CD8-positive, alpha-beta memory T cell (primary cell): ENCODE data around the gene IGFL4. TPM values are rescaled to one million over a fixed set of nuclear protein-coding genes. Genes with fewer than 3 reads are reported as not detected.

Experiments
- CTCF ChIA-PET: fragments of 350-600 bp; sonication (Branson Sonifier 250); formaldehyde crosslinking; loops from one replicate; lab custom pipeline; 2021; ENCODE audit warnings: antibody characterized with exemption; lab: Charles Lee
- POLR2A ChIA-PET: fragments of 350-600 bp; sonication (Branson Sonifier 250); formaldehyde crosslinking; loops from one replicate; lab custom pipeline; 2021; ENCODE audit warnings: antibody characterized with exemption; lab: Charles Lee
- DNase-seq, 5 donors: peaks; one replicate each; pipeline versions ENCODE4 v3.0.0 to v3.0.0-alpha.2; 2020 to 2022; ENCODE audit warnings: mixed read lengths in 1 of 5
- H3K27ac ChIP-seq: one replicate; pipeline ENCODE4 v1.7.0; 2013; ENCODE audit warnings: low read depth, mild to moderate bottlenecking, low read length, moderate library complexity
- H3K27me3 ChIP-seq: 2 replicates; pipeline ENCODE4 v1.7.0; 2013; ENCODE audit warnings: low read length, mild to moderate bottlenecking; ENCODE audit not compliant: insufficient read depth, poor library complexity, severe bottlenecking
- H3K36me3 ChIP-seq: 2 replicates; pipeline ENCODE4 v1.7.0; 2013; ENCODE audit warnings: mild to moderate bottlenecking, low read length, moderate library complexity; ENCODE audit not compliant: insufficient read depth
- H3K4me1 ChIP-seq: 2 replicates; pipeline ENCODE4 v1.7.0; 2013; ENCODE audit warnings: mild to moderate bottlenecking, low read length, moderate library complexity; ENCODE audit not compliant: insufficient read depth
- H3K4me3 ChIP-seq: 2 replicates; pipeline ENCODE4 v1.7.0; 2013; ENCODE audit warnings: mild to moderate bottlenecking, low read length
- H3K9me3 ChIP-seq: 2 replicates; pipeline ENCODE4 v1.7.0; 2013; ENCODE audit warnings: mild to moderate bottlenecking, low read length
- H3K27ac Mint-ChIP-seq, 8 donors: one replicate each; pipeline ENCODE4 v1.8.0; 2020 to 2021; ENCODE audit warnings: mixed read lengths in 8 of 8, mild to moderate bottlenecking in 6 of 8, inconsistent platforms in 3 of 8, moderate library complexity in 3 of 8
- H3K27me3 Mint-ChIP-seq, 2 donors: one replicate each; pipeline ENCODE4 v1.8.0; 2020 to 2021; ENCODE audit warnings: mixed read lengths in 2 of 2, mild to moderate bottlenecking in 1 of 2, moderate library complexity in 1 of 2
- H3K36me3 Mint-ChIP-seq, 3 donors: one replicate each; pipeline ENCODE4 v1.8.0; 2020 to 2021; ENCODE audit warnings: mixed read lengths in 3 of 3, inconsistent platforms in 1 of 3, mild to moderate bottlenecking in 1 of 3
- H3K4me1 Mint-ChIP-seq, 3 donors: one replicate each; pipeline ENCODE4 v1.8.0; 2020 to 2021; ENCODE audit warnings: mixed read lengths in 3 of 3, inconsistent platforms in 1 of 3, mild to moderate bottlenecking in 1 of 3
- H3K4me3 Mint-ChIP-seq, 7 donors: one replicate each; pipeline ENCODE4 v1.8.0; 2020 to 2021; ENCODE audit warnings: mixed read lengths in 7 of 7, mild to moderate bottlenecking in 6 of 7, moderate library complexity in 4 of 7, inconsistent platforms in 2 of 7
- H3K9me3 Mint-ChIP-seq, 5 donors: one replicate each; pipeline ENCODE4 v1.8.0; 2020 to 2022; ENCODE audit warnings: mixed read lengths in 5 of 5, mild to moderate bottlenecking in 3 of 5, moderate library complexity in 2 of 5, inconsistent platforms in 1 of 5
- polyA plus RNA-seq: library from polyadenylated mRNA; unstranded; fragments of 300-500 nt; fragmentation: Illumina TruSeq; gene quantifications from one replicate; pipeline ENCODE4 v1.2.3, GENCODE V29; 2021
- total RNA-seq, 2 experiments: library from RNA; stranded (reverse); gene quantifications; one replicate each; pipeline ENCODE4 v1.2.3, GENCODE V29; 2021

IGFL4 gene
- total and polyA plus RNA-seq, 3 experiments from 2014 or later: not detected

DNA sequence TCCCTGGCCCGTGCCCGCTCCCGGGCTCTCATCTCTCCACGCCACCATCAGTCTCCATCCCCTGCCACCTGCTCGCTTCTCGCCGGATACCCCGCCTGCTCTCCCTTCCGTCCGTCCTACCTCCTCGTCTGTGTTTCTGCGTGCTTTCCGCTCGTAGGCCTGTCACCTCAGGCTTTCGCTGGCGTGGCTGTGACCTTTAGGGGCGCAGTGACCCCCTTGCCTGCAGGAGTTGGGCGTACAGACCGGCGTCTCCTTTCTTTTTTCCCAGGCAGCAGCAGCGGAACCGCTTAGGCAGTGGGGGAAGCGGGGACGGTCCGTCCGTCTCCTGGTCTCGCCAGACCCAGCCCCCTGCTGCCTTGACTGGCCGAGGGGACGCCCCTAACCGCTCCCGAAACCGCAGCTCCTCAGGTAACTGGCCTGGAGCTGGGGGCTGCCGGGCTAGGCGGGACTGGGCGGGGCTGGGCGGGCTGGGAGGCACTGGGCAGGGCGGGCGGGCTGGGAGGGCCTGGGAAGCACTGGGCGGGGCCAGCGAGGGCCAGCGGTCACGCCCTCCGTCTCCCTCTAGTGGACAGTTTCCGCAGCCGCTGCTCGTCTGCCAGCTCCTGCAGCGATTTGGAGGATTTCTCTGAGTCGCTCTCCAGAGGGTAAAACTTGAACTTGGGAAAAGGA lies 24.2 kb downstream of the IGFL4 start:
- H3K4me3 ChIP-seq: peak overlapping the region; percentile 83
- peaks cover 5% of the 10 kb centered on the region for H3K27me3 ChIP-seq
- H3K27ac ChIP-seq: no peak overlapping the region
- H3K27ac Mint-ChIP-seq: peak overlapping the region in 7 of 8 donors; percentile 70 to 93 (median 82)
- peak; percentile 74 to 85 (median 76) for DNase-seq
- H3K4me3 Mint-ChIP-seq: peak overlapping the region; percentile 88 to 96 (median 91)
- H3K4me1 ChIP-seq: peaks cover 10% of the 10 kb centered on the region
- H3K9me3 ChIP-seq: no peaks in the 10 kb centered on the region
- POLR2A ChIA-PET: interaction anchor here (0.5 to 1.6 kb wide), 2 partner anchors 130 to 307 kb away, joined by 3 to 5 read pairs; partner anchors contain the start of gene IRF2BP1
- H3K36me3 Mint-ChIP-seq: peaks cover 0 to 1% (median under 1%) of the 10 kb centered on the region in 3 donors
- H3K27me3 Mint-ChIP-seq: peaks cover 7 to 11% of the 10 kb centered on the region in 2 donors
- no peaks in the 10 kb centered on the region for H3K9me3 Mint-ChIP-seq
- H3K36me3 ChIP-seq: no peaks in the 10 kb centered on the region
- CTCF ChIA-PET: interaction anchor here (1.0 to 5.0 kb wide), 10 partner anchors 9 to 249 kb away, joined by 3 to 23 read pairs (median 5); partner anchors contain the start of genes CCDC61 and IRF2BP1
- H3K4me1 Mint-ChIP-seq: peaks cover 13 to 22% (median 19%) of the 10 kb centered on the region in 3 donors

DNA sequence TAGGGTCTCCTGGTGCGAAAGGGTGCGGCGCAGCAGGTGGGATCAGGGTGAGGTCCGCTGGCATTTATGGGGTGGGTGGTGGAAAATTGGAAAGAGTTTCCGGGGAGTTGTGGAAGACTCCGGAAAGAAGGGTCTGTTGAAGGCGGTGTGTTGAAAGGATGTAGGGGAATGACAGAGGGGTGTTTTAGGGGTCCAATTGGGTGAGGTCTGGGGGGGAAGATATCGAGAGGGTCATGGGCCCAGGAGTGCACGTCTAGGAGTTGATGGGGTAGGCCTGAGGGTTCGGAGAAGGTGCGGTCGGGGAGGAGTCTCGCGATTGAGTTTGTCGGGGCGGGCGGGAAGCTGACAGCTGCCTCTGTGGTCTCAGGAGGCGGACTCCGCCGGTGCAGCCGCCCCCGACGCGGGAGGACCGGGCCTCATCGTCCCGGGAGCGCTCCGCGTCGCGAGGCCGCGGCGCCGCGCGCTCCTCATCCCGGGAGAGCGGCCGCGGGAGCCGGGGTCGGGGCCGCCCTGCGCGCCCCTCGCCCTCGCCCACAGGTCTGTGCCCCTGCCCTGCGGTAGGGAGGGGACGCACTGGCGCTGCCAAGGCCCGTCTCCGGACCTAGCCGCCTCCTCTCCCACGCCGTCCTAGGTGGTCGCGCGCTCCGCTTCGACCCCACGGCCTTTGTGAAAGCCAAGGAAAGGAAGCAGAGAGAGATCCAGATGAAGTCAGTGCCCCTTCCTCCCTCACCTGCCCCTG lies 24.9 kb downstream of the IGFL4 start:
- H3K9me3 ChIP-seq: no peaks in the 10 kb centered on the region
- Mint-ChIP-seq H3K4me3 (peak overlapping the region; percentile 88 to 96 (median 91)), H3K27me3 (peaks cover 7 to 11% of the 10 kb centered on the region in 2 donors), H3K36me3 (peaks cover 0 to 5% (median 1%) of the 10 kb centered on the region in 3 donors), H3K27ac (peak overlapping the region in 6 of 8 donors; percentile 70 to 89 (median 79)), H3K4me1 (peaks cover 13 to 22% (median 19%) of the 10 kb centered on the region in 3 donors), H3K9me3 (no peaks in the 10 kb centered on the region)
- ChIA-PET POLR2A (interaction anchor here (1.6 kb wide), 1 partner anchor 130 kb away, joined by 5 read pairs; the partner anchor contains the start of gene IRF2BP1), CTCF (interaction anchor here (1.2 to 5.0 kb wide), 3 partner anchors 10 to 88 kb away, joined by 3 to 23 read pairs (median 7); no protein-coding TSS in a partner anchor)
- H3K27me3 ChIP-seq: peaks cover 5% of the 10 kb centered on the region
- no peak overlapping the region for H3K27ac ChIP-seq
- peak; percentile 33 to 65 (median 41) for DNase-seq
- peaks cover 10% of the 10 kb centered on the region for H3K4me1 ChIP-seq
- no peaks in the 10 kb centered on the region for H3K36me3 ChIP-seq
- peak overlapping the region; percentile 83 for H3K4me3 ChIP-seq

- POLR2A ChIA-PET: interaction anchor here (1.6 kb wide), 1 partner anchor 129 kb away, joined by 5 read pairs; the partner anchor contains the start of gene IRF2BP1
- peak overlapping the region in 1 of 8 donors; percentile 70 for H3K27ac Mint-ChIP-seq
- Histone ChIP-seq H3K27me3 (peaks cover 5% of the 10 kb centered on the region), H3K4me3 (peak overlapping the region; percentile 83), H3K27ac (no peak overlapping the region), H3K36me3 (no peaks in the 10 kb centered on the region), H3K4me1 (peaks cover 10% of the 10 kb centered on the region), H3K9me3 (no peaks in the 10 kb centered on the region)
- peaks cover 13 to 22% (median 19%) of the 10 kb centered on the region in 3 donors for H3K4me1 Mint-ChIP-seq
- peaks cover 7 to 11% of the 10 kb centered on the region in 2 donors for H3K27me3 Mint-ChIP-seq
- CTCF ChIA-PET: no interaction called here
- no peaks in the 10 kb centered on the region for H3K9me3 Mint-ChIP-seq
- H3K4me3 Mint-ChIP-seq: peak overlapping the region; percentile 70 to 84 (median 80)
- DNase-seq: peak; percentile 35 to 71 (median 56)
- H3K36me3 Mint-ChIP-seq: peaks cover 0 to 10% (median 1%) of the 10 kb centered on the region in 3 donors
These were observed 25.7 kb downstream of the IGFL4 start for GRCh38 chr19:46014941-46015686.

DNA sequence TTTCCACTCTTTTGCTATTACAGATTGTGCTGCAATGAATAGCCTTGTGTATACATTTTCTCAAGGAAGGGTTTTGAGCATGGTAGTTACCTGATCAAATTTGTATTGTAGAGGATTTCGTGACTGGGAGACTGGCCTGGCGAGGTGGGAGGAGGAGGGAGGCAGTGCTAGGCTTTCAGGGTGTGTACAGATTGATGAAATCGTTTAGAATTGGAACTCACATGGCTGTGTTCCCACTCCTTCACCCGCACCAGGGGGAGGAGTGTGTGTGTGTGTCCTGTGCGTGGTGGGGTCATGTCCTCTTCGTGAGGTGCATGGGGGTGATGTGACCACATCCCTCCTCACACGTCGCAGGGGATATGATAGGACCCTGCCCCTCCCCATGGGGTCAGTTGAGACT lies 26.3 kb downstream of the IGFL4 start:
- Histone ChIP-seq H3K36me3 (no peaks in the 10 kb centered on the region), H3K9me3 (no peaks in the 10 kb centered on the region), H3K4me3 (no peak overlapping the region), H3K4me1 (peaks cover 10% of the 10 kb centered on the region), H3K27ac (no peak overlapping the region), H3K27me3 (peaks cover 5% of the 10 kb centered on the region)
- DNase-seq: no peak
- H3K4me1 Mint-ChIP-seq: peaks cover 16 to 22% (median 19%) of the 10 kb centered on the region in 3 donors
- peak overlapping the region; percentile 41 to 73 (median 69) for H3K4me3 Mint-ChIP-seq
- peak overlapping the region in 1 of 8 donors; percentile 37 for H3K27ac Mint-ChIP-seq
- peaks cover 7 to 11% of the 10 kb centered on the region in 2 donors for H3K27me3 Mint-ChIP-seq
- ChIA-PET POLR2A (no interaction called here), CTCF (no interaction called here)
- no peaks in the 10 kb centered on the region for H3K9me3 Mint-ChIP-seq
- peaks cover 0 to 14% (median 0%) of the 10 kb centered on the region in 3 donors for H3K36me3 Mint-ChIP-seq

DNA sequence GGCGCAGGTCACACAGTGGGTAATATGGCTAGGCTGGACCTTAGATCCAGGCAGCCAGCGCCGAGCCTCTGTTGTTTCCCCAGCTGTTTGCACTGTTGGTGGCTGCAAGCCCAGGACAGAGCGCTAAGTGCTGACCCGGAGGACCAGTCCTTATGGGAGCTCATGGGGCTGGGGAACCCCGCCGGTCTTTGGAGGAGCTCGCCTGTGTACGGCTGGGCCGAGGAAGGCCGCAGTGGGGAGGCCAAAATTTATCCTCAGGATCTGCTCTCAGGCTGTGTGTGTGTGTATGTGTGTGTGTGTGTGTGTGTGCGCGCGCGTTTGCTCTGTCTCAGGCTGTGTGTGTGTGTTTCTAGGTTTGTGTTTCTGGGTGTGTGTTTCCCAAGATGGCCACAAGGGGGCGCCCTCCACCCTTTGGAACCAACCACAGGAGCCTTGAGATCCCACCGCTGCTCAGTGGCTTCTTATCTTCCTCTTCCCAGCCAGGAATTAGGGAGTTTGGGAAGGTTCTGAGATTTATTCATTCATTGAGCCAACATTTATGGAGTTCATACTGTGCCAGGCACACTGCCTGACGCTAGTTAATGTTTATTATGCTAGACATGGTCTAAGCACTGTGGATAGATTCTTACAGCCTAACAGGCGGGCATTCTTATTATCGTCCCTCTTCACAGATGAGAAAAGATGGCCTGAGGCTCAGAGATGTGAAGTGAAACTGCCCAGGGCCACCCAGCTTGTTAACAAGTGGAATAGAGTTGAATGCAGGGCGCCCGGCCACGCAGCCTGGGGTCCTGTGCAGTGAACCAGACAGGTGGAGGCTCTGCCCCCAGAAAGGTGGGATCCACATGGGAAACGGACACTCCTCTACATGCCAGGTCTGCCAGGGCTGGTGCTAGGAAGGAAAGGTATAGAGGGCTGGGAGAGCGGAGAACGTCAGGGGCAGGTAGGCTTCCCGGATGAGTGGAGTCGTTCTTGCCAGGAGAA lies 31.0 kb downstream of the IGFL4 start:
- Mint-ChIP-seq H3K4me1 (peaks cover 5 to 7% (median 6%) of the 10 kb centered on the region in 3 donors), H3K27me3 (peaks cover 4 to 5% of the 10 kb centered on the region in 2 donors), H3K36me3 (peaks cover 0 to 42% (median 0%) of the 10 kb centered on the region in 3 donors), H3K9me3 (no peaks in the 10 kb centered on the region), H3K27ac (peak overlapping the region in 2 of 8 donors; percentile 61 to 85), H3K4me3 (peak overlapping the region in 1 of 7 donors; percentile 75)
- Histone ChIP-seq H3K9me3 (no peaks in the 10 kb centered on the region), H3K4me3 (no peak overlapping the region), H3K27ac (no peak overlapping the region), H3K4me1 (no peaks in the 10 kb centered on the region), H3K36me3 (peaks cover 4% of the 10 kb centered on the region), H3K27me3 (peaks cover 5% of the 10 kb centered on the region)
- ChIA-PET POLR2A (no interaction called here), CTCF (interaction anchor here (0.6 to 2.3 kb wide), 5 partner anchors 10 to 256 kb away, joined by 3 to 12 read pairs (median 4); partner anchors contain the start of genes CCDC61 and MYPOP)
- peak; percentile 32 to 73 (median 52) for DNase-seq

DNA sequence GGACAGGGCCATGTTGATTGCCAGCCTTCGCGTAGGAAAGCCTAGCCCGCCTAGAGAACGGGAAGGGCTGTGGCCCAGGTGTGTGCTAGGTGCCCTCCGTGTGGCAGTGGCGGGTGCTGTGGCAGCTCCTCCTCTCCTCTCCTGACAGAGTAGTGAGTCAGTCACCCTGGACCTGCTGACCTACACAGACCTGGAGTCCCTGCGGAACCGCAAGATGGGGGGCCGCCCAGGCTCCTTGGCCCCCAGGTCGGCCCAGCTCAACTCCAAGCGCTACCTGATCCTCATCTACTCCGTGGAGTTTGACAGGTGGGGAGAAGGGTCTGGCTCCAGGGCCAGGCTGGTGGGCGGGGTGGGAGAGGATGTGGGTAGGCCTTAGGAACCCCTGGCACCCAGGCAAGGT lies 34.4 kb downstream of the IGFL4 start:
- no peak overlapping the region for H3K4me3 Mint-ChIP-seq
- H3K27me3 ChIP-seq: no peaks in the 10 kb centered on the region
- H3K27ac ChIP-seq: no peak overlapping the region
- H3K36me3 Mint-ChIP-seq: peaks cover 0 to 48% (median 2%) of the 10 kb centered on the region in 3 donors
- no peaks in the 10 kb centered on the region for H3K27me3 Mint-ChIP-seq
- DNase-seq: no peak
- CTCF ChIA-PET: interaction anchor here (1.2 kb wide), 1 partner anchor 22 kb away, joined by 4 read pairs; no protein-coding TSS in a partner anchor
- H3K9me3 Mint-ChIP-seq: no peaks in the 10 kb centered on the region
- H3K4me3 ChIP-seq: no peak overlapping the region
- H3K9me3 ChIP-seq: no peaks in the 10 kb centered on the region
- H3K36me3 ChIP-seq: peaks cover 8% of the 10 kb centered on the region
- no peak overlapping the region for H3K27ac Mint-ChIP-seq
- H3K4me1 Mint-ChIP-seq: peaks cover 2 to 3% (median 3%) of the 10 kb centered on the region in 3 donors
- no peaks in the 10 kb centered on the region for H3K4me1 ChIP-seq
- POLR2A ChIA-PET: no interaction called here
